B cell (primary cell): Measurements from ENCODE around the gene LPCAT3. TPM values are rescaled to one million over a fixed set of nuclear protein-coding genes. Genes with fewer than 3 reads are reported as not detected.

Experiments used
- ATAC-seq: fragments of 200-7000 bp; cut with Tn5 transposase; one replicate; pipeline ENCODE4 v1.10.0; 2021; ENCODE audit warnings: low read depth, mild to moderate bottlenecking, moderate number of reproducible peaks, moderate library complexity
- CTCF ChIA-PET: fragments of 350-600 bp; sonication (Branson Sonifier 250); formaldehyde crosslinking; loops from one replicate; lab custom pipeline; 2021; ENCODE audit warnings: antibody characterized with exemption, inconsistent platforms; lab: Charles Lee
- POLR2A ChIA-PET: fragments of 350-600 bp; sonication (Branson Sonifier 250); formaldehyde crosslinking; loops from one replicate; lab custom pipeline; 2021; ENCODE audit warnings: antibody characterized with exemption; lab: Charles Lee
- DNase-seq: peaks from one replicate; pipeline ENCODE4 v3.0.0; 2013
- H2AFZ ChIP-seq: 2 replicates; pipeline ENCODE4 v1.6.1; 2012; ENCODE audit warnings: mild to moderate bottlenecking, low read depth, low read length; ENCODE audit not compliant: insufficient read depth, poor library complexity, severe bottlenecking
- H3K27ac ChIP-seq, 2 donors: 1 replicate in 1 of 2; 2 replicates in 1 of 2; pipeline ENCODE4 v1.5.1; 2012 to 2013; ENCODE audit warnings: low read length in 2 of 2, mild to moderate bottlenecking in 2 of 2, moderate library complexity in 1 of 2
- H3K27me3 ChIP-seq, 4 experiments: fragments of 200-600 bp in 1 of 4; sonication (generic) in 1 of 4; replicated peaks in 1 of 4; 1 replicate in 2 of 4; 2 replicates in 2 of 4; pipeline versions ENCODE4 v1.6.1 to v1.7.0; 2013 to 2016; ENCODE audit warnings: low read length in 3 of 4, mild to moderate bottlenecking in 2 of 4, mixed read lengths in 1 of 4, moderate library complexity in 1 of 4; ENCODE audit not compliant: insufficient read depth in 4 of 4, control insufficient read depth in 3 of 4; ENCODE audit errors: control extremely low read depth in 1 of 4
- H3K36me3 ChIP-seq, 2 experiments: replicated peaks in 1 of 2; 1 replicate in 1 of 2; 2 replicates in 1 of 2; pipeline versions ENCODE4 v1.6.1 to v1.7.1; 2013; ENCODE audit warnings: low read length in 1 of 2; ENCODE audit not compliant: insufficient read depth in 2 of 2, control insufficient read depth in 1 of 2; ENCODE audit errors: control extremely low read depth in 1 of 2, extremely low read depth in 1 of 2
- H3K4me1 ChIP-seq, 2 donors: fragments of 200-600 bp in 1 of 2; sonication (generic) in 1 of 2; 1 replicate in 1 of 2; 2 replicates in 1 of 2; pipeline versions ENCODE4 v1.5.1 to v1.6.1; 2013 to 2017; ENCODE audit warnings: low read length in 2 of 2; ENCODE audit not compliant: control insufficient read depth in 2 of 2, insufficient read depth in 2 of 2
- H3K4me2 ChIP-seq: replicated peaks from 2 replicates; pipeline ENCODE3; 2012; ENCODE audit warnings: mild to moderate bottlenecking, low read depth, low read length; ENCODE audit not compliant: poor library complexity, severe bottlenecking
- H3K4me3 ChIP-seq, 5 experiments: fragments of 200-600 bp in 1 of 5; sonication (generic) in 1 of 5; 1 replicate in 3 of 5; 2 replicates in 2 of 5; pipeline versions ENCODE4 v1.5.1 to v1.7.0; 2011 to 2016; ENCODE audit warnings: low read length in 4 of 5, mild to moderate bottlenecking in 4 of 5, low read depth in 2 of 5, control low read depth in 1 of 5, moderate library complexity in 1 of 5; ENCODE audit not compliant: insufficient read depth in 1 of 5; ENCODE audit errors: control extremely low read depth in 1 of 5, extremely low read depth in 1 of 5
- H3K79me2 ChIP-seq: fragments of 200-600 bp; sonication (generic); one replicate; pipeline ENCODE4 v1.6.0; 2016; ENCODE audit warnings: low read length; ENCODE audit not compliant: control insufficient read depth, insufficient read depth
- H3K9ac ChIP-seq: fragments of 200-600 bp; sonication (generic); 2 replicates; pipeline ENCODE4 v1.6.1; 2017; ENCODE audit warnings: mild to moderate bottlenecking, low read length, moderate library complexity
- H3K9me3 ChIP-seq, 3 donors: one replicate each; pipeline versions ENCODE4 v1.6.1 to v1.7.1; 2013; ENCODE audit warnings: low read length in 2 of 3; ENCODE audit not compliant: control insufficient read depth in 2 of 3, insufficient read depth in 1 of 3; ENCODE audit errors: control extremely low read depth in 1 of 3
- H4K20me1 ChIP-seq: 2 replicates; pipeline ENCODE4 v1.6.0; 2012; ENCODE audit warnings: mild to moderate bottlenecking, low read length; ENCODE audit not compliant: insufficient read depth, control insufficient read depth, poor library complexity, severe bottlenecking
- H3K27ac Mint-ChIP-seq: one replicate; pipeline ENCODE4 v1.8.0; 2021; ENCODE audit warnings: mixed read lengths
- H3K27me3 Mint-ChIP-seq: one replicate; pipeline ENCODE4 v1.8.0; 2021; ENCODE audit warnings: mixed read lengths
- H3K4me1 Mint-ChIP-seq: one replicate; pipeline ENCODE4 v1.8.0; 2021; ENCODE audit warnings: mixed read lengths
- H3K4me3 Mint-ChIP-seq: one replicate; pipeline ENCODE4 v1.8.0; 2021; ENCODE audit warnings: mixed read lengths
- H3K9me3 Mint-ChIP-seq: one replicate; pipeline ENCODE4 v1.8.0; 2022; ENCODE audit warnings: mixed read lengths; ENCODE audit not compliant: insufficient read depth
- CTCF ChIP-seq: fragments of 200-600 bp; IDR thresholded peaks from one replicate; pipeline ENCODE4 v1.8.0; 2022; ENCODE audit warnings: antibody characterized with exemption, mild to moderate bottlenecking
- EZH2 ChIP-seq: IDR thresholded peaks from 2 replicates; pipeline ENCODE4 v1.6.1; 2012; ENCODE audit warnings: borderline replicate concordance, low read depth, mild to moderate bottlenecking, moderate library complexity, low read length; ENCODE audit not compliant: insufficient read depth, poor library complexity, severe bottlenecking
- WGBS: methylation state at CpG from one replicate; pipeline ENCODE4 v1.1.5; 2013; ENCODE audit warnings: missing lambda C conversion rate; ENCODE audit not compliant: insufficient coverage; 5-methylcytosine and 5-hydroxymethylcytosine counted together
- intact Hi-C: fragments of 100-400 bp; cut with micrococcal nuclease; formaldehyde crosslinking; loops from one replicate; pipeline ENCODE4 v1.10.0; 2022
- polyA plus RNA-seq: library from polyadenylated mRNA; depleted of rRNA; stranded (reverse); fragments of >200 nt; gene quantifications from 2 replicates; pipeline ENCODE4 v1.2.3, GENCODE V29; 2012
- total RNA-seq, 2 donors: library from RNA; stranded (reverse); fragments of 120-200 nt in 1 of 2; gene quantifications; 1 replicate in 1 of 2; 2 replicates in 1 of 2; pipeline versions ENCODE4 v1.2.3 to v1.2.4, GENCODE V29; 2013 to 2022

Gene LPCAT3
- total and polyA plus RNA-seq, 2 donors (not counting 1 experiment from before 2014, with no cell fraction given): 17.6 to 26.2 TPM

GRCh38 chr12:7001921-7002591 lies 16.2 kb downstream of the LPCAT3 start:
- Histone ChIP-seq H3K79me2 (peaks cover 24% of the 10 kb centered on the region), H3K9ac (no peak overlapping the region), H3K4me3 (no peak overlapping the region), H3K4me2 (no peak overlapping the region), H3K4me1 (no peaks in the 10 kb centered on the region), H3K36me3 (peaks cover 2 to 30% of the 10 kb centered on the region in 2 experiments), H3K27ac (no peak overlapping the region), H2AFZ (no peak overlapping the region), H3K27me3 (no peaks in the 10 kb centered on the region), H3K9me3 (no peaks in the 10 kb centered on the region), H4K20me1 (no peaks in the 10 kb centered on the region)
- 100% methylated on average over 3 of the region's 7 CpGs for WGBS
- Mint-ChIP-seq H3K27me3 (no peaks in the 10 kb centered on the region), H3K4me1 (peaks cover 2% of the 10 kb centered on the region), H3K9me3 (no peaks in the 10 kb centered on the region), H3K4me3 (no peak overlapping the region), H3K27ac (no peak overlapping the region)
- intact Hi-C loops: no loop called here
- ATAC-seq: no peak
- ChIA-PET POLR2A (no interaction called here), CTCF (no interaction called here)
- TF ChIP-seq CTCF (no peak), EZH2 (no peak)
- DNase-seq: no peak

DNA sequence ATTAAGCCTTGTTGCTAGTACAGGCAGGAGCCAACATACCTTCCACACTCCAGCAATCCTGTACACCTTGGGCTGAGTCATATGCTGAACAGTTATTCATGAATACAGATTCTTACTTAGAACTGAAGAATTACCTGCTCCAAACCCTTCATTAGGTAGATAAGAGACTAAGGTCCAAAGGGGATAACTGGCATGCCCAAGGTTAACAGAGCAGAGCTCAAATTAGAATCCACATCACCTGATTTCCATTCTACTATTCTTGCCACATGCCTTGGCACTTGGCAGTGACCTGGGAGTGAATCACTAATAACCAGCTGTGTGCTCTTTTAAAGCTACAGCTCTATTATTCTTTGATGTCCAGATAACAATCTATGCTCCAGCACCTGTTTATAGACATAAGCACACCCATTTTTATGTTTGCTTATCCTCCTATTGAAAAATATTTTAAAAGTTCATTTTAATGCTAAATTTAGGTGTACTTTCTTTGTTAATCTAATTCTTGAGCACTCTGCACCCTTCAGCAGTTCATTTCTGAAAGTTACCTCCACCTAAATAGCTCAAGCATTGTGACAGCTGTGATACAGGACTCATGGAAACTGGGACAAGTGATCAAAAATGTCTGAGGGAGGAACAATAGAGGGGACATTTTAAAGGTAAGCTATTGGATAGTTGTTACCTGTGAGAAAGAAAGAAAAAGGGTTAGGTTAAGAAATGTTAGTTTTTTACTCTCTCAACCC lies 19.4 kb downstream of the LPCAT3 start:
- DNase-seq (no peak), ATAC-seq (no peak)
- peaks cover 25% of the 10 kb centered on the region for H3K79me2 ChIP-seq
- Mint-ChIP-seq H3K27me3 (no peaks in the 10 kb centered on the region), H3K27ac (no peak overlapping the region), H3K4me1 (no peaks in the 10 kb centered on the region), H3K4me3 (no peak overlapping the region), H3K9me3 (no peaks in the 10 kb centered on the region)
- H3K4me3 ChIP-seq: no peak overlapping the region
- peaks cover 2 to 23% of the 10 kb centered on the region in 2 experiments for H3K36me3 ChIP-seq
- TF ChIP-seq EZH2 (no peak), CTCF (no peak)
- intact Hi-C loops: no loop called here
- H3K9ac ChIP-seq: no peak overlapping the region
- no peak overlapping the region for H3K27ac ChIP-seq
- H4K20me1 ChIP-seq: no peaks in the 10 kb centered on the region
- H3K27me3 ChIP-seq: no peaks in the 10 kb centered on the region
- H3K4me1 ChIP-seq: no peaks in the 10 kb centered on the region
- no peak overlapping the region for H3K4me2 ChIP-seq
- CTCF ChIA-PET: interaction anchor here (0.9 to 1.5 kb wide), 4 partner anchors 9 to 19 kb away, joined by 3 to 4 read pairs (median 3); partner anchors contain the start of gene LPCAT3
- H3K9me3 ChIP-seq: no peaks in the 10 kb centered on the region
- POLR2A ChIA-PET: interaction anchor here (0.6 kb wide), 1 partner anchor 310 kb away, joined by 5 read pairs; the partner anchor contains the start of gene ZNF384
- H2AFZ ChIP-seq: no peak overlapping the region
